IMR-90 (cell line): Measurements from ENCODE around the gene RSBN1.

ENCODE experiments used
- CEBPB ChIP-seq: IDR thresholded peaks from 2 replicates; pipeline ENCODE4 v1.6.1; 2012; ENCODE audit warnings: low read depth, low read length, improper control_type of control experiment
- FOS ChIP-seq: fragments of 150-350 bp; IDR thresholded peaks from 2 replicates; pipeline ENCODE4 v1.6.1; 2016; ENCODE audit warnings: low read depth, low read length
- MXI1 ChIP-seq: IDR thresholded peaks from 2 replicates; pipeline ENCODE4 v1.6.1; 2012; ENCODE audit warnings: low read depth, mild to moderate bottlenecking, low read length, moderate library complexity, borderline replicate concordance
- POLR2A ChIP-seq: IDR thresholded peaks from 2 replicates; pipeline ENCODE4 v1.6.1; 2012; ENCODE audit warnings: mild to moderate bottlenecking, low read depth, low read length
- RCOR1 ChIP-seq: IDR thresholded peaks from 2 replicates; pipeline ENCODE4 v1.6.1; 2012; ENCODE audit warnings: mild to moderate bottlenecking, low read length, improper control_type of control experiment; ENCODE audit not compliant: insufficient replicate concordance
- SMC3 ChIP-seq: fragments of 150-350 bp; IDR thresholded peaks from 2 replicates; pipeline ENCODE4 v1.6.1; 2016; ENCODE audit warnings: low read depth, mild to moderate bottlenecking, antibody characterized with exemption, low read length, moderate library complexity
- TF ChIP-seq, protein P1 (sequence below): conservative IDR thresholded peaks from 2 replicates; pipeline ENCODE4 v1.5.1; 2012; ENCODE audit warnings: mild to moderate bottlenecking, low read depth, low read length, improper control_type of control experiment
- TF ChIP-seq, protein P2 (sequence below): fragments of 150-350 bp; IDR thresholded peaks from 2 replicates; pipeline ENCODE4 v1.6.1; 2016; ENCODE audit warnings: low read depth, mild to moderate bottlenecking, low read length, moderate library complexity, borderline replicate concordance
- TF ChIP-seq, protein P3 (sequence below): fragments of 150-350 bp; IDR thresholded peaks from 2 replicates; pipeline ENCODE4 v1.6.1; 2017; ENCODE audit warnings: mild to moderate bottlenecking, antibody characterized with exemption, low read length, low read depth

DNA sequence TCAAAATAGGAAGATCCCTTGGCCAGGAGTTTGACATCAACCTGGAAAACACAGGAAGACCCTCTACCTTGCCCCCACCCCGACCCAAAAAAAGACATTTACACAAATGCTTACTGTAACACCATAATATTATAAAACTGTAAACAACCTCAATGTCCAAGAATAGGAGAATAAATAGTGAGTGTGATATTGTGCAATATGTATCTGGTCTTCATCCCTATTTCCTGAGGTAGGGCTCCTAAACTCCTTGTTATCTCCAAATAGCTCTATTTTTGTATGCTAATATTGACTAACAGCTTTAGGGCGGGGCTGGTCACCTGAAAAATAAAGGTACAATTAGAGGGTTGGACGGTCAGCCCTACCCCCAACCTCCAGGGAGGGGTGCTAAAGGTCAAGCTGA lies 23.5 kb downstream of the RSBN1 start:
- TF ChIP-seq, protein P1, sequence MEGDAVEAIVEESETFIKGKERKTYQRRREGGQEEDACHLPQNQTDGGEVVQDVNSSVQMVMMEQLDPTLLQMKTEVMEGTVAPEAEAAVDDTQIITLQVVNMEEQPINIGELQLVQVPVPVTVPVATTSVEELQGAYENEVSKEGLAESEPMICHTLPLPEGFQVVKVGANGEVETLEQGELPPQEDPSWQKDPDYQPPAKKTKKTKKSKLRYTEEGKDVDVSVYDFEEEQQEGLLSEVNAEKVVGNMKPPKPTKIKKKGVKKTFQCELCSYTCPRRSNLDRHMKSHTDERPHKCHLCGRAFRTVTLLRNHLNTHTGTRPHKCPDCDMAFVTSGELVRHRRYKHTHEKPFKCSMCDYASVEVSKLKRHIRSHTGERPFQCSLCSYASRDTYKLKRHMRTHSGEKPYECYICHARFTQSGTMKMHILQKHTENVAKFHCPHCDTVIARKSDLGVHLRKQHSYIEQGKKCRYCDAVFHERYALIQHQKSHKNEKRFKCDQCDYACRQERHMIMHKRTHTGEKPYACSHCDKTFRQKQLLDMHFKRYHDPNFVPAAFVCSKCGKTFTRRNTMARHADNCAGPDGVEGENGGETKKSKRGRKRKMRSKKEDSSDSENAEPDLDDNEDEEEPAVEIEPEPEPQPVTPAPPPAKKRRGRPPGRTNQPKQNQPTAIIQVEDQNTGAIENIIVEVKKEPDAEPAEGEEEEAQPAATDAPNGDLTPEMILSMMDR, result no peak
- TF ChIP-seq CEBPB (peak; percentile 88), POLR2A (no peak), MXI1 (no peak), SMC3 (no peak), RCOR1 (no peak), FOS (no peak)
- TF ChIP-seq, protein P2, sequence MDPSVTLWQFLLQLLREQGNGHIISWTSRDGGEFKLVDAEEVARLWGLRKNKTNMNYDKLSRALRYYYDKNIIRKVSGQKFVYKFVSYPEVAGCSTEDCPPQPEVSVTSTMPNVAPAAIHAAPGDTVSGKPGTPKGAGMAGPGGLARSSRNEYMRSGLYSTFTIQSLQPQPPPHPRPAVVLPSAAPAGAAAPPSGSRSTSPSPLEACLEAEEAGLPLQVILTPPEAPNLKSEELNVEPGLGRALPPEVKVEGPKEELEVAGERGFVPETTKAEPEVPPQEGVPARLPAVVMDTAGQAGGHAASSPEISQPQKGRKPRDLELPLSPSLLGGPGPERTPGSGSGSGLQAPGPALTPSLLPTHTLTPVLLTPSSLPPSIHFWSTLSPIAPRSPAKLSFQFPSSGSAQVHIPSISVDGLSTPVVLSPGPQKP, result no peak
- TF ChIP-seq, protein P3, sequence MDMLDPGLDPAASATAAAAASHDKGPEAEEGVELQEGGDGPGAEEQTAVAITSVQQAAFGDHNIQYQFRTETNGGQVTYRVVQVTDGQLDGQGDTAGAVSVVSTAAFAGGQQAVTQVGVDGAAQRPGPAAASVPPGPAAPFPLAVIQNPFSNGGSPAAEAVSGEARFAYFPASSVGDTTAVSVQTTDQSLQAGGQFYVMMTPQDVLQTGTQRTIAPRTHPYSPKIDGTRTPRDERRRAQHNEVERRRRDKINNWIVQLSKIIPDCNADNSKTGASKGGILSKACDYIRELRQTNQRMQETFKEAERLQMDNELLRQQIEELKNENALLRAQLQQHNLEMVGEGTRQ, result no peak
